SU-DHL-6 (cell line): ENCODE measurements around the gene LCK.
A peak's percentile ranks its signal among the peaks of the same experiment; 100 is the strongest.

Experiments used
- H2AFZ ChIP-seq: fragments of 200-600 bp; sonication (generic); 2 replicates; pipeline ENCODE4 v1.6.1; 2014; ENCODE audit warnings: low read depth, mild to moderate bottlenecking, moderate library complexity, mixed read lengths, antibody characterized with exemption, low read length; ENCODE audit not compliant: severe bottlenecking
- H3F3A ChIP-seq: fragments of 200-600 bp; shearing (Covaris generic); 2 replicates; pipeline ENCODE4 v1.6.0; 2016; ENCODE audit warnings: antibody characterized with exemption, mild to moderate bottlenecking; ENCODE audit not compliant: insufficient read depth
- H3K27ac ChIP-seq: fragments of 200-600 bp; sonication (generic); 2 replicates; pipeline ENCODE4 v1.5.1; 2016; ENCODE audit warnings: low read depth, mild to moderate bottlenecking, low read length, moderate library complexity, mixed read lengths
- H3K27me3 ChIP-seq: fragments of 200-600 bp; sonication (generic), shearing (Covaris generic); 2 replicates; pipeline ENCODE4 v1.6.0; 2014; ENCODE audit warnings: mild to moderate bottlenecking, low read length
- H3K36me3 ChIP-seq: fragments of 200-600 bp; sonication (generic); 2 replicates; pipeline ENCODE4 v1.6.1; 2014; ENCODE audit warnings: mild to moderate bottlenecking, low read length, mixed read lengths
- H3K4me2 ChIP-seq: fragments of 300-600, 200-600 bp; shearing (Covaris generic), sonication (generic); 2 replicates; pipeline ENCODE4 v1.6.0; 2014; ENCODE audit warnings: low read length, low read depth, mild to moderate bottlenecking; ENCODE audit not compliant: poor library complexity, severe bottlenecking
- H3K4me3 ChIP-seq: fragments of 200-600 bp; sonication (generic); 2 replicates; pipeline ENCODE4 v1.5.1; 2014; ENCODE audit warnings: antibody characterized with exemption, low read length, mild to moderate bottlenecking, mixed read lengths; ENCODE audit not compliant: insufficient read depth, poor library complexity, severe bottlenecking
- H3K79me2 ChIP-seq: fragments of 200-600 bp; sonication (generic); 2 replicates; pipeline ENCODE4 v1.6.1; 2014; ENCODE audit warnings: mild to moderate bottlenecking, low read length, moderate library complexity; ENCODE audit not compliant: insufficient read depth
- H3K9ac ChIP-seq: fragments of 200-600 bp; sonication (generic); 2 replicates; pipeline ENCODE4 v1.7.0; 2014; ENCODE audit warnings: mild to moderate bottlenecking, low read length
- H3K9me2 ChIP-seq: fragments of 200-600 bp; sonication (generic); replicated peaks from 2 replicates; pipeline ENCODE4 v1.6.1; 2014; ENCODE audit warnings: low read length; ENCODE audit not compliant: insufficient read depth
- H3K9me3 ChIP-seq: fragments of 200-600 bp; sonication (generic); 2 replicates; pipeline ENCODE4 v1.6.1; 2014; ENCODE audit warnings: low read length, mixed read lengths; ENCODE audit not compliant: insufficient read depth
- H4K20me1 ChIP-seq: fragments of 200-600 bp; sonication (generic); 2 replicates; pipeline ENCODE4 v1.6.1; 2014; ENCODE audit warnings: low read depth, mild to moderate bottlenecking, antibody characterized with exemption, low read length, moderate library complexity, mixed read lengths
- EZH2phosphoT487 ChIP-seq: fragments of 200-600 bp; sonication (generic), shearing (Covaris generic); conservative IDR thresholded peaks from 2 replicates; pipeline ENCODE4 v1.6.1; 2018; ENCODE audit warnings: mild to moderate bottlenecking, antibody characterized with exemption, low read length, moderate library complexity, mixed read lengths
- TF ChIP-seq, protein P1 (sequence below): fragments of 200-600 bp; sonication (generic); IDR thresholded peaks from one replicate; pipeline ENCODE4 v1.5.1; 2017; ENCODE audit warnings: antibody characterized with exemption, mild to moderate bottlenecking, low read length, moderate library complexity; ENCODE audit not compliant: insufficient read depth, poor library complexity, severe bottlenecking

LCK gene

DNA sequence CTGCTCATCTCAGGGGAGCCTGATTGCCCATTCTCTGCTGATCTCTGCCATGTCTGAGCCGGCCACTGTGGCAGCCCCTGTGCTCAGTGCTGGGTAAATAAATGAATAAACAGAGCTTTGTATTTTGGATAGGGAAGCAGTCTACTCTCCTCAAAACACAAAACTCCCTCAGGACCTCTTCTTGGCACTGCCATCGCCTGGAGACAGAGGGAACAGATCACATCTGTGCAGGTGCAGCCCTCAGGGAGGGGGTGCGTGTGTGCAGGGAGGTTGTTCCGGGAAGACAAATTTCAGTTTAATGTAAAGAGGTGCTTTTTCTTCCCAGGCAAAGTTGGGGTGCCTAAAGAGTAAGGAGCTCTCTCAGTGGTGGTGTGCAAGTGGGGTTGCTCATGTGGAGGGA, 11.7 kb upstream of the LCK start:
- no peak overlapping the region for H3K9ac ChIP-seq
- TF ChIP-seq, protein P1, sequence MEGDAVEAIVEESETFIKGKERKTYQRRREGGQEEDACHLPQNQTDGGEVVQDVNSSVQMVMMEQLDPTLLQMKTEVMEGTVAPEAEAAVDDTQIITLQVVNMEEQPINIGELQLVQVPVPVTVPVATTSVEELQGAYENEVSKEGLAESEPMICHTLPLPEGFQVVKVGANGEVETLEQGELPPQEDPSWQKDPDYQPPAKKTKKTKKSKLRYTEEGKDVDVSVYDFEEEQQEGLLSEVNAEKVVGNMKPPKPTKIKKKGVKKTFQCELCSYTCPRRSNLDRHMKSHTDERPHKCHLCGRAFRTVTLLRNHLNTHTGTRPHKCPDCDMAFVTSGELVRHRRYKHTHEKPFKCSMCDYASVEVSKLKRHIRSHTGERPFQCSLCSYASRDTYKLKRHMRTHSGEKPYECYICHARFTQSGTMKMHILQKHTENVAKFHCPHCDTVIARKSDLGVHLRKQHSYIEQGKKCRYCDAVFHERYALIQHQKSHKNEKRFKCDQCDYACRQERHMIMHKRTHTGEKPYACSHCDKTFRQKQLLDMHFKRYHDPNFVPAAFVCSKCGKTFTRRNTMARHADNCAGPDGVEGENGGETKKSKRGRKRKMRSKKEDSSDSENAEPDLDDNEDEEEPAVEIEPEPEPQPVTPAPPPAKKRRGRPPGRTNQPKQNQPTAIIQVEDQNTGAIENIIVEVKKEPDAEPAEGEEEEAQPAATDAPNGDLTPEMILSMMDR = no peak
- TF ChIP-seq EZH2phosphoT487 = no peak
- no peak overlapping the region for H2AFZ ChIP-seq
- no peaks in the 10 kb centered on the region for H3K9me3 ChIP-seq
- no peaks in the 10 kb centered on the region for H3K27me3 ChIP-seq
- H3K36me3 ChIP-seq = no peaks in the 10 kb centered on the region
- no peaks in the 10 kb centered on the region for H3K9me2 ChIP-seq
- H3K27ac ChIP-seq = no peak overlapping the region
- no peaks in the 10 kb centered on the region for H4K20me1 ChIP-seq
- no peaks in the 10 kb centered on the region for H3K79me2 ChIP-seq
- H3F3A ChIP-seq = peaks cover 17% of the 10 kb centered on the region
- H3K4me2 ChIP-seq = no peak overlapping the region
- H3K4me3 ChIP-seq = no peak overlapping the region

DNA sequence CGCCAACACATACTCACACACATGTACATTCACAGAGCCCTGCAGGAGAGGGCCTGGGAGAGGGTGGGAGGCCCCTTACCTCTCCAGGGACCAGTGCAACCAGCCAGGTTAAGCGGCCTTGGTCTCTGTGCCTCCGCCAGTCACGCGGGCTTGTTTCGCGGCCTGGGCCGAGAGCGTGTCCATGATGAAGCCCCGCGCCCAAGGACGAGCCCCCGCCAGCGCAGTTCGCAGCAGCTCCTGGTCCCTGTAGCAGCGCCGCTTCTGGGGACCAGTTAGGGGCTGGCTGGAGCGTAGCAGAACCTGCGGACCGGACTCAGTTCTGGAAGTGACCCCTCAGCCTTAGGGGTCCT, 11.3 kb upstream of the LCK start:
- no peak overlapping the region for H3K27ac ChIP-seq
- no peaks in the 10 kb centered on the region for H3K9me3 ChIP-seq
- no peaks in the 10 kb centered on the region for H4K20me1 ChIP-seq
- no peaks in the 10 kb centered on the region for H3K36me3 ChIP-seq
- H3F3A ChIP-seq = peaks cover 17% of the 10 kb centered on the region
- no peak for TF ChIP-seq EZH2phosphoT487
- TF ChIP-seq, protein P1 = no peak
- H3K4me3 ChIP-seq = no peak overlapping the region
- no peak overlapping the region for H2AFZ ChIP-seq
- no peaks in the 10 kb centered on the region for H3K9me2 ChIP-seq
- no peaks in the 10 kb centered on the region for H3K79me2 ChIP-seq
- H3K9ac ChIP-seq = peak overlapping the region; percentile 55; the same call in 1 of the 2 replicates
- peak overlapping the region; percentile 82 for H3K4me2 ChIP-seq
- H3K27me3 ChIP-seq = no peaks in the 10 kb centered on the region

DNA sequence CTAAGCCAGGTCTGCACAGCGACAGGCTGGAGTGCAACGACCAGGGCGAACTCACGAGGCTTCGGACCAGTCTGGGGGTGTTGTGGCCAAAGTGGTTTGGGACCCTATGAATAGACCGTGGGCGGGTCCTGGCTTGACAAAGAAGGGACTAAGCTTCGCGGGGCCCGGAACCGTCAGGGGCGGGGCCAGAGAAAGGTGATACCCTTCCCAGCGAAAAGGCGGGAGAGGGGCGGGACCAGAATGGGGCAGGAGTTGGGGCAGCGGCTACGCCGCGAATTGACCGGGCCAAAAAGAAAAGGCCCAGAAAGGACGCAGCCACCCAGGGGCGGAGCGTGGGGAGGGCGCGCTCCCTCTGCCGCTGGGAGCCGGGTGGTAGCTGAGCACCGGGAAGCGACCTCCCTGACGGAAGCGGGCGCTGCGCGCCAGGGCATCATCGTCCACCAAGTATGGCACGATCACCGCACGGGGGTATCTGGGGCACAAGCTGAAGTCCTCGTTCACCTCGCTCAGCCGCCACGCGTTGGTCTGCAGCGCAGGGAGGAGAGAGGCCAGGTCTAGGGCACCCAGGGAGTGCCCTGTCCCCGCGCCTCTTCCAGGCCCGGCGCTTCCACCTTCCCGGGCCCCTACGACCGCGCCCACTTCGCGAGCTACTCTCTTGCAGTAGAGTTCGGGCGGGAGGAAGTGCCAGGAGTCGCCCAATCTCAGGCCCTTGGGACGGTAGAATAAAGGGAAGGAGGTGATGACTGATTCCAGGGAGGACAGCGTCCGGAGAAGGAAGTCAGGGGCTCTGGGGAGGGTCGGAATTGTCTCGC, 10.7 kb upstream of the LCK start:
- TF ChIP-seq, protein P1 = no peak
- no peak for TF ChIP-seq EZH2phosphoT487
- Histone ChIP-seq H3K4me2 (peak overlapping the region; percentile 82), H3K27ac (peak overlapping the region; percentile 3; the same call in 1 of the 2 replicates), H4K20me1 (no peaks in the 10 kb centered on the region), H3K9me3 (no peaks in the 10 kb centered on the region), H3K9me2 (no peaks in the 10 kb centered on the region), H3K4me3 (peak overlapping the region; percentile 50), H3K27me3 (no peaks in the 10 kb centered on the region), H3K9ac (peak overlapping the region; percentile 55), H2AFZ (peak overlapping the region; percentile 70), H3F3A (peaks cover 18% of the 10 kb centered on the region), H3K36me3 (no peaks in the 10 kb centered on the region), H3K79me2 (no peaks in the 10 kb centered on the region)
